Frontal cortex (tissue), 4 donors: Measurements from ENCODE around the gene GNPTG. TPM values are rescaled to one million over a fixed set of nuclear protein-coding genes. Genes with fewer than 3 reads are reported as not detected.
A peak's percentile ranks its signal among the peaks of the same experiment; 100 is the strongest.

Experiments used
- DNase-seq, 2 donors: peaks; one replicate each; pipeline ENCODE4 v3.0.0; 2012; ENCODE audit warnings: low spot score in 2 of 2
- FAIRE-seq: peaks from 2 replicates; lab custom pipeline; 2012; peaks lifted over from hg19 to GRCh38; lab: Jason Lieb, UNC
- total RNA-seq: library from RNA; depleted of rRNA; stranded (reverse); fragments of >200 nt; gene quantifications from one replicate; pipeline ENCODE4 v1.2.3, GENCODE V29; 2014
- donor health status: control.
- donor health status: control.
- donor health status: control.

GNPTG gene
- total RNA-seq: 17.9 TPM

GRCh38 chr16:1351582-1352362 lies at the start of gene GNPTG, which contains the start of gene TSR3:
TSS of gene GNPTG (plus strand) at chr16:1351931. CDS start at chr16:1351966, 35 bp downstream.
TSS of gene TSR3 (minus strand) at chr16:1351878. CDS start at chr16:1351804, 74 bp downstream.
- FAIRE-seq (no peak), DNase-seq (peak; percentile 91 to 97)

- DNase-seq (no peak), FAIRE-seq (no peak)
Measured at GRCh38 chr16:1305823-1306222, 45.9 kb upstream of the GNPTG start.

- FAIRE-seq (no peak), DNase-seq (no peak)
Measured at GRCh38 chr16:1306334-1306733, 45.4 kb upstream of the GNPTG start.

GRCh38 chr16:1308036-1308976 lies 43.4 kb upstream of the GNPTG start:
- DNase-seq: no peak
- FAIRE-seq: no peak

- FAIRE-seq (no peak), DNase-seq (peak; percentile 96 to 97)
Measured at GRCh38 chr16:1308977-1309885, 42.5 kb upstream of the GNPTG start, which contains the start of gene UBE2I. TSS of gene UBE2I (plus strand) at chr16:1309636. CDS start at chr16:1314031, 4,395 bp downstream.

- DNase-seq (peak in 1 of 2 donors; percentile 52), FAIRE-seq (no peak)
Measured at GRCh38 chr16:1309888-1310831, 41.6 kb upstream of the GNPTG start.

- no peak for FAIRE-seq
- no peak for DNase-seq
Measured at GRCh38 chr16:1310832-1311200, 40.9 kb upstream of the GNPTG start.

GRCh38 chr16:1311212-1311737 lies 40.5 kb upstream of the GNPTG start:
- FAIRE-seq: no peak

GRCh38 chr16:1311738-1312466 lies 39.8 kb upstream of the GNPTG start:
- DNase-seq: no peak
- FAIRE-seq: no peak

More at GRCh38 chr16:1311212-1311737, 40.5 kb upstream of the GNPTG start:
- no peak for DNase-seq

GRCh38 chr16:1312467-1312816 lies 39.3 kb upstream of the GNPTG start:
- FAIRE-seq: no peak
- DNase-seq: no peak

GRCh38 chr16:1312903-1313302 lies 38.8 kb upstream of the GNPTG start:
- DNase-seq (no peak), FAIRE-seq (no peak)

GRCh38 chr16:1313721-1314369 lies 37.9 kb upstream of the GNPTG start:
- no peak for FAIRE-seq
- DNase-seq: no peak

GRCh38 chr16:1314399-1315068 lies 37.2 kb upstream of the GNPTG start:
- no peak for DNase-seq
- FAIRE-seq: no peak

GRCh38 chr16:1315081-1316032 lies 36.4 kb upstream of the GNPTG start:
- DNase-seq (no peak), FAIRE-seq (no peak)

- FAIRE-seq: no peak
- no peak for DNase-seq
Measured at GRCh38 chr16:1316033-1316405, 35.7 kb upstream of the GNPTG start.
